Skeletal muscle satellite cell (primary cell): ENCODE results near the gene SHE.
A peak's percentile ranks its signal among the peaks of the same experiment; 100 is the strongest.

Experiments
- H3K27me3 ChIP-seq: 2 replicates; pipeline ENCODE4 v1.7.0; 2013; ENCODE audit warnings: low read length; ENCODE audit not compliant: control insufficient read depth, insufficient read depth
- H3K36me3 ChIP-seq: 2 replicates; pipeline ENCODE4 v1.7.0; 2013; ENCODE audit warnings: mild to moderate bottlenecking, control low read depth, low read length; ENCODE audit not compliant: insufficient read depth
- H3K4me1 ChIP-seq: 2 replicates; pipeline ENCODE4 v1.7.0; 2013; ENCODE audit warnings: low read length; ENCODE audit not compliant: control insufficient read depth, insufficient read depth
- H3K4me2 ChIP-seq: 2 replicates; pipeline ENCODE4 v1.7.0; 2013; ENCODE audit warnings: mild to moderate bottlenecking, low read length
- H3K4me3 ChIP-seq: 2 replicates; pipeline ENCODE4 v1.7.0; 2013; ENCODE audit warnings: low read length
- H3K9ac ChIP-seq: 2 replicates; pipeline ENCODE4 v1.7.0; 2013; ENCODE audit warnings: mild to moderate bottlenecking, low read depth, low read length, moderate library complexity
- H3K9me3 ChIP-seq: replicated peaks from 2 replicates; pipeline ENCODE4 v1.7.0; 2013; ENCODE audit warnings: mild to moderate bottlenecking, control low read depth, low read length

SHE gene

DNA sequence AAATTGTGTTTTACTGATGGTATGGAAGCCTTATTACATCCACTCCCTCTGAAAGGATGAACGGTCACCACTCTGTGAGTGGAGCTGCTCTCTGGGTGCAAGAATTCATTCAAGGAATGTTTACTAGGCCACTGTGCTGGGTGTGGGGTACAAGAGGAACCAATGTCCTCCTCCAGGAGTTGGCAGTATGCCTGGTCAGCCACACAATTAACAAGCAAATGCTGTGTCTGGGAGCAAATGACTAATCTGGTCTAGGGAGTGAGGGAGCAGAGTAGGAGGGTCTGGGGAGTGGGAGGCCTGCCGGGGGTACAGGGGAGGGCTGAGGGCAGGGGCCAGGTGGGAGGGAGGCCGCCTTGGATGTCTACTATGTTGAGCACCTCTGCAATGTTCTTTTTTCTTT, 27.4 kb downstream of the SHE start:
- Histone ChIP-seq H3K36me3 (no peaks in the 10 kb centered on the region), H3K9ac (no peak overlapping the region), H3K4me1 (peaks cover 4% of the 10 kb centered on the region), H3K9me3 (no peaks in the 10 kb centered on the region), H3K4me3 (no peak overlapping the region), H3K4me2 (no peak overlapping the region), H3K27me3 (no peaks in the 10 kb centered on the region)

DNA sequence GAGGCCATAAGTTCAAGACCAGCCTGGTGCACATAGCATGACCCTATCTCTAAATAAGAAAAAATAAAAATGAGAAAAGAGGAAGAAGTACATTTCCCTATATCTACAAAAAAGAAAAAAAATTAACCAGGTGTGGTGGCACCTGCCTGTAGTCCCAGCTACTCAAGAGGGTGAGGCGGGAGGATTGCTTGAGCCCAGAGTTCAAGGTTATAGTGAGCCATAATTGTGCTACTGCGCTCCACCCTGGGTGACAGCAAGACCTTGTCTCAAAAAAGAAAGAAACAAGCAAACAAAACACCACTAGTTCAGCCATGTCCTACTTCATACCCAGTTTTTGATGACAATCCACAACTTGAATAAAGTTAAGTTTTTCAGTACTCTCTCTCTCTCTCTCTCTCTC, 30.9 kb downstream of the SHE start:
- Histone ChIP-seq H3K9me3 (no peaks in the 10 kb centered on the region), H3K36me3 (no peaks in the 10 kb centered on the region), H3K4me2 (no peak overlapping the region), H3K27me3 (no peaks in the 10 kb centered on the region), H3K4me3 (no peak overlapping the region), H3K9ac (no peak overlapping the region), H3K4me1 (peaks cover 4% of the 10 kb centered on the region)

DNA sequence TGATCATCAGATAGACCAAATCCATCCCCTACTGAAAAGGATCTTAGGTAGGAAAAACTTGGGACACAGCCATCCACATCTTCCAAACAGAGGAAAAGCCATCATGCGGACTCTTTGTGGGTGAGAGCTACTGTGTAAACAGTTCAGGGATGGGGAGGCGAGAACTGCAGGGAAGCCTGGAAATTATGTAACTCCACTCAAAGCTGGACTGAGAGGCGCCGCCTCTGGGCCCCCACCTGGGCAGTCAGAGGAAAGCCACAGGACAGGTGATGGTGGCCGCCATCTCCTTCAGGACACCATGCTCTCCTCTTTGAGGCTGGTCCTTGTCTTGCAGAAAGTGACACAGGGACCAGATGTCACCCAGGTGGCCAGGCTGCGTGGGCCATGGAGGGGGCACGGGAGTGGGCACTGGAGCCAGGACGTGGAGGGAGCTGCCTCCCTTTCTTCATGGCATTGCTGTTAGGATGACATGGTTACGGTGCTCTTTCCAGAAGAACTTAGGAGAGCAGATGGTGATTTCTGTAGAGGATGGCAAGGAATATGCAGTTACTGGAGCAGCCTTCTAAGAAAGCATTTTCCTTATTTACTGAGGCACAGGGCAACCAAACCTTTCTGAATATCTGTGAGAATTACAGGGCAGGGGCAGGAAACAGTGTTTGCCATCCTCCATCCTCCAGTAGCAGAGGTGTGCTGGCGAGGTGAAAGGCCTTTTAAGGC, 32.2 kb downstream of the SHE start:
- Histone ChIP-seq H3K36me3 (no peaks in the 10 kb centered on the region), H3K4me3 (no peak overlapping the region), H3K27me3 (no peaks in the 10 kb centered on the region), H3K9ac (no peak overlapping the region), H3K9me3 (no peaks in the 10 kb centered on the region), H3K4me2 (no peak overlapping the region), H3K4me1 (peaks cover 4% of the 10 kb centered on the region)

GRCh38 chr1:154468535-154469250, 33.5 kb downstream of the SHE start:
- Histone ChIP-seq H3K4me3 (no peak overlapping the region), H3K36me3 (no peaks in the 10 kb centered on the region), H3K4me2 (no peak overlapping the region), H3K9ac (no peak overlapping the region), H3K9me3 (no peaks in the 10 kb centered on the region), H3K4me1 (peaks cover 3% of the 10 kb centered on the region), H3K27me3 (no peaks in the 10 kb centered on the region)

DNA sequence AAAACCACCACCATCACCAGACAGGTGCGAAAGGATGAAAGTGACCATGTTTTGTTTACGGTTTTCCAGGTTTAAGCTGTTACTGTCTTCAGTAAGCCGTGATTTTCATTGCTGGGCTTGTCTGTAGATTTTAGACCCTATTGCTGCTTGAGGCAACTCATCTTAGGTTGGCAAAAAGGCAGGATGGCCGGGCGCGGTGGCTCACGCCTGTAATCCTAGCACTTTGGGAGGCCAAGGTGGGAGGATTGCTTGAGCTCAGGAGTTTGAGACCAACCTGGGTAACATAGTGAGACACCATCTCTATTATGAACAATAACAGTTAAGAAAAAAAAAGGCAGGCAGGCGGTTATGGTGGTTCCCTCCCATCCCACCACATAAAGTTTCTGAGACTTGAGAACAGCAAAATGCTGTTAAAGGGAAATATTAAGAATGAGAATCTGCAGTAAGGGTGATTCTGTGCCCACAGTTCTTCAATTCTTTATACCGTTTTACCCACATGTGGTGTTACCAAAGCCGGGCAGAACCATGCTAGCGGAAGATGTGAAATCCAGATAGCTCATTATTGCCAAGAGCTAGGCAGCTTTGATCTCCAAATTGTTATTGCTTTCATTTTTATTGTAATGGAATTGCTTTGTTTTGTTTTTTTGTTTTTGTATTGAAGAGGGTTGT, 34.6 kb downstream of the SHE start:
- no peaks in the 10 kb centered on the region for H3K27me3 ChIP-seq
- no peak overlapping the region for H3K4me2 ChIP-seq
- H3K4me3 ChIP-seq, result no peak overlapping the region
- no peak overlapping the region for H3K9ac ChIP-seq
- H3K36me3 ChIP-seq, result no peaks in the 10 kb centered on the region
- no peaks in the 10 kb centered on the region for H3K9me3 ChIP-seq
- H3K4me1 ChIP-seq, result peaks cover 12% of the 10 kb centered on the region

DNA sequence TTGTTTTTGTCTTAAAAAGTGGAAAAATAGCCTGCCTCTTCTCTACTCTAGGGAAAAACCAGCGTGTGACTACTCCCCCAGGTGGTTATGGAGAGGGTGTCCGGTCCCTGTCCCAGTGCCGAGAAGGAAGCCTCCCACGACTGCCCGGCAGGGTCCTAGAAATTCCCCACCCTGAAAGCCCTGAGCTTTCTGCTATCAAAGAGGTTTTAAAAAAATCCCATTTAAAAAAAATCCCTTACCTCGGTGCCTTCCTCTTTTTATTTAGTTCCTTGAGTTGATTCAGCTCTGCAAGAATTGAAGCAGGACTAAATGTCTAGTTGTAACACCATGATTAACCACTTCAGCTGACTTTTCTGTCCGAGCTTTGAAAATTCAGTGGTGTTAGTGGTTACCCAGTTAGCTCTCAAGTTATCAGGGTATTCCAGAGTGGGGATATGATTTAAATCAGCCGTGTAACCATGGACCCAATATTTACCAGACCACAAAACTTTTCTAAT, 35.2 kb downstream of the SHE start:
- H3K4me1 ChIP-seq, result peaks cover 12% of the 10 kb centered on the region
- no peaks in the 10 kb centered on the region for H3K27me3 ChIP-seq
- no peak overlapping the region for H3K4me2 ChIP-seq
- H3K4me3 ChIP-seq, result no peak overlapping the region
- H3K9me3 ChIP-seq, result no peaks in the 10 kb centered on the region
- no peaks in the 10 kb centered on the region for H3K36me3 ChIP-seq
- H3K9ac ChIP-seq, result no peak overlapping the region

DNA sequence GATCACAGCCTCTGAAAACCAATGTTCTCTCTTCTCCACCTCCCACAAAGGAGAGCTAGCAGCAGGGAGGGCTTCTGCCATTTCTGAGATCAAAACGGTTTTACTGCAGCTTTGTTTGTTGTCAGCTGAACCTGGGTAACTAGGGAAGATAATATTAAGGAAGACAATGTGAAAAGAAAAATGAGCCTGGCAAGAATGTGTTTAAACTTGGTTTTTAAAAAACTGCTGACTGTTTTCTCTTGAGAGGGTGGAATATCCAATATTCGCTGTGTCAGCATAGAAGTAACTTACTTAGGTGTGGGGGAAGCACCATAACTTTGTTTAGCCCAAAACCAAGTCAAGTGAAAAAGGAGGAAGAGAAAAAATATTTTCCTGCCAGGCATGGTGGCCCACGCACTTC, 36.0 kb downstream of the SHE start:
- Histone ChIP-seq H3K36me3 (no peaks in the 10 kb centered on the region), H3K9ac (no peak overlapping the region), H3K4me3 (no peak overlapping the region), H3K4me2 (no peak overlapping the region), H3K9me3 (no peaks in the 10 kb centered on the region), H3K27me3 (no peaks in the 10 kb centered on the region), H3K4me1 (peaks cover 12% of the 10 kb centered on the region)

- Histone ChIP-seq H3K9ac (no peak overlapping the region), H3K4me2 (no peak overlapping the region), H3K4me3 (no peak overlapping the region), H3K27me3 (no peaks in the 10 kb centered on the region), H3K36me3 (no peaks in the 10 kb centered on the region), H3K9me3 (no peaks in the 10 kb centered on the region), H3K4me1 (peaks cover 12% of the 10 kb centered on the region)
Observed at GRCh38 chr1:154465621-154466195, 36.5 kb downstream of the SHE start.

DNA sequence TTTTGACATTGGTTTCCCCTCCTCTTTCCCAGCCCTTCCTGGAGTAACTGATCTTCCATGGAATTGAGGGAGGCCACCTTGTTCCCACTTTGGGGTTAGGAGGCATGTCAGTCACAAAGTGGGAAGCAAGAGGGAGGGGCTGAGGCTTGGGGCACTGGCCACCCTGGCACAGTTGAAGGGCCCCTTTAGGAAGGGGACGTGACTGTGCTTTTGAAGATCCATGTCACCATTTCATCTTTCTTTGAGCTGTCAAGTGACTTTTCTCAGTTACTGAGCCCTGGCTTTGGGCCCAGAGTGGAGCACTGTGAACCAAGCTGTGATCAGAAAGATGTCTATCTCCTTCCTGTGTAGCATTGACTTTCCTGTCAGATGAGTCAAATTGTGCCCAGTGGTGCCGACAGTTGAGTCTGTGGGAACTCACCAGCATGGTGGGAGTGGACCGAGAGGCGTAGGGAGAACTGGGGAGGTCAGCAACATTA, 38.7 kb downstream of the SHE start:
- H3K36me3 ChIP-seq, result peaks cover 5% of the 10 kb centered on the region
- H3K4me2 ChIP-seq, result no peak overlapping the region
- H3K9ac ChIP-seq, result peak overlapping the region; percentile 26
- H3K4me1 ChIP-seq, result peaks cover 12% of the 10 kb centered on the region
- no peak overlapping the region for H3K4me3 ChIP-seq
- H3K27me3 ChIP-seq, result no peaks in the 10 kb centered on the region
- no peaks in the 10 kb centered on the region for H3K9me3 ChIP-seq

DNA sequence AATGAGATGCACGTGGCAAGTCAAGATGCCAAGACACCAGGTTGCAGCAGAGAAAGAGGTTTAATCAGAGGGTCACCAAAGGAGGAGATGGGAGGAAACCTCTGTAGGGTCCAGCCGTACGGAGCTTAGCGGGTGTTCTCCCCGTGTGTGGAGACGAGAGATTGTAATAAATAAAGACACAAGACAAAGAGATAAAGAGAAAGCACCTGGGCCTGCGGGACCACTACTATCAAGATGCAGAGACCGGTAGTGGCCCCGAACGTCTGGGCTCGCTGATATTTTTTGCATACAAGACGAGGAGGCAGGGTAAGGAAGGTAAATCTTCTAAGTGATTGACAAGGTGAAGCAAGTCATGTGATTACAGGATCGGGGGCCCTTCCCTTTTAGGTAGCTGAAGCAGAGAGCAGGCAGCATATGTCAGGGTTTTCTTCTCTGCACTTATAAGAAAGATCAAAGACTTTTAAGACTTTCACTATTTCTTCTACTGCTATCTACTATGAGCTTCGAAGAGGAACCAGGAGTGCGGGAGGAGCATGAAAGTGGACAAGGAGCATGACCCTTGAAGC, 41.4 kb downstream of the SHE start:
- Histone ChIP-seq H3K4me3 (no peak overlapping the region), H3K4me2 (no peak overlapping the region), H3K9ac (no peak overlapping the region), H3K36me3 (peaks cover 9% of the 10 kb centered on the region), H3K4me1 (peaks cover 12% of the 10 kb centered on the region), H3K27me3 (no peaks in the 10 kb centered on the region), H3K9me3 (no peaks in the 10 kb centered on the region)

DNA sequence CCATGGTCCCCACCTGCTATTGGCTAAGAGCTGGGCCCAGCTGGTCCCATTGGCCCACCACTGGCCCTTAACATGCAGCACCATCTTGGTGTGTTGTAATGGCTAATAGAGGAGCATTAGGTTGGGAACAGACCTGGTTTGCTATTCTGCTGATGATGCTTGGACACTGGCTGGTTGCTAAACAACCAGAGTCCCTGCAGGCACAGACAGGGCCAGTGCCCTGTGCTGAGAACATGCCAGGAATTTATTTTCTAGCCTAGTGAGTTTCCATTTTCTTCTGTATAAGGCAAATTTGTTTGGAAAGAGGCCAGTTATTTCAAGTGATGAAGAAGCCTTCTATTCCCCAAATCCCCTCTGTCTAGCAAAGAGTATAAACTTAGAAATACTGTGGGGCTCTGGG, 43.1 kb downstream of the SHE start:
- H3K4me1 ChIP-seq, result peaks cover 12% of the 10 kb centered on the region
- peaks cover 11% of the 10 kb centered on the region for H3K36me3 ChIP-seq
- no peaks in the 10 kb centered on the region for H3K27me3 ChIP-seq
- no peaks in the 10 kb centered on the region for H3K9me3 ChIP-seq
- no peak overlapping the region for H3K9ac ChIP-seq
- H3K4me3 ChIP-seq, result no peak overlapping the region
- H3K4me2 ChIP-seq, result no peak overlapping the region
